Measurements from ENCODE around the gene ARHGAP6. TPM values are rescaled to one million over a fixed set of nuclear protein-coding genes. Genes with fewer than 3 reads are reported as not detected.

Gene ARHGAP6, protein sequence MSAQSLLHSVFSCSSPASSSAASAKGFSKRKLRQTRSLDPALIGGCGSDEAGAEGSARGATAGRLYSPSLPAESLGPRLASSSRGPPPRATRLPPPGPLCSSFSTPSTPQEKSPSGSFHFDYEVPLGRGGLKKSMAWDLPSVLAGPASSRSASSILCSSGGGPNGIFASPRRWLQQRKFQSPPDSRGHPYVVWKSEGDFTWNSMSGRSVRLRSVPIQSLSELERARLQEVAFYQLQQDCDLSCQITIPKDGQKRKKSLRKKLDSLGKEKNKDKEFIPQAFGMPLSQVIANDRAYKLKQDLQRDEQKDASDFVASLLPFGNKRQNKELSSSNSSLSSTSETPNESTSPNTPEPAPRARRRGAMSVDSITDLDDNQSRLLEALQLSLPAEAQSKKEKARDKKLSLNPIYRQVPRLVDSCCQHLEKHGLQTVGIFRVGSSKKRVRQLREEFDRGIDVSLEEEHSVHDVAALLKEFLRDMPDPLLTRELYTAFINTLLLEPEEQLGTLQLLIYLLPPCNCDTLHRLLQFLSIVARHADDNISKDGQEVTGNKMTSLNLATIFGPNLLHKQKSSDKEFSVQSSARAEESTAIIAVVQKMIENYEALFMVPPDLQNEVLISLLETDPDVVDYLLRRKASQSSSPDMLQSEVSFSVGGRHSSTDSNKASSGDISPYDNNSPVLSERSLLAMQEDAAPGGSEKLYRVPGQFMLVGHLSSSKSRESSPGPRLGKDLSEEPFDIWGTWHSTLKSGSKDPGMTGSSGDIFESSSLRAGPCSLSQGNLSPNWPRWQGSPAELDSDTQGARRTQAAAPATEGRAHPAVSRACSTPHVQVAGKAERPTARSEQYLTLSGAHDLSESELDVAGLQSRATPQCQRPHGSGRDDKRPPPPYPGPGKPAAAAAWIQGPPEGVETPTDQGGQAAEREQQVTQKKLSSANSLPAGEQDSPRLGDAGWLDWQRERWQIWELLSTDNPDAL (N-terminal part only)
- total RNA-seq = 9.2 and 10.3 TPM in 2 replicates

DNA sequence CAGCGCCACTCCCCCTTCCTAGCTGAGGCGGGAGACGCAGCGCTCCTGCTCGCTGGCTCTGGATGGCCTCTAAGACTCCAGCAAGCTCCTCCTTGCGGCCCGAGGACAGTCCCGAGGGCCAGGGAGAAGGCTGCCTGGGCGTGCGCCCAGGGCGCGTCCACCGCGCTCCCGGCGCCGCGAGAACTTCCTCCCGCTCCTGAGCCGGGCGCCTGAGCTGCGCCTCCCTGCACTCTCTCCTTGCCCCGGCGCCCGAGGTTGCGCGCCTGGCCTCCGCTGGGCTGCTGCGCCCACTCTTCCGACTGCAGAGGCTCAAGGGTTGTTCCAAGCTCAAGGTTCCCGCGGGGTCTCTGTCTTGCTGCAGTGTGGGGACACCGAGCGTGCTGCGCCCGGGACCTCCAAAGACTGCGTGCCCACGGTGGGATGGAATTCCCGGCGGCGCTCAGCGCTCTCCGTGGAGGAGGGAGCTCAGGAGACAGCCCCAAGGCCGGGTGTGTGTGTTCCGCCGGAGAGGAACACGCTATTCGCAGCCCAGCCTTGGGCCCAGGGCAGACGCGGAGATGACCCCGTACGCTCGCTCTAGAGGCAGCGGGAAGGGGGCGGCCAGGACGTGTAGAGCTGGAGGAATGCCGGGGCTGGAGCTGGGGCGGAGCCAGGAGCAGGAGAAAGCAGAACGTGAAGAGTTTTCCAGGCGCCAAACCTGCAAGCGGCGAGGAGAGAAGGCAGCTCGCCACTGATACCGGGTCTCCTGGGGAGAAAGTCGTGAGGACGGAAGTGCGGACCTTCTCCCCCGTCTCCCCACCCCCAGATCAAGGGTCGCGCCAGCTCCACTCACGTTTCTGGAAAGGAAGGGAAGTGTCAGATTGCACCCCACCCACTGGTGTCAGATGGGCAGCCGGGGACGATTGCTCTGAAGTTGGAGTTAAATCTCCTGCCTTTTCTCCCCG, at the start of gene ARHGAP6:
Gene ARHGAP6 (minus strand): TSS at position 753 of the 944 bp plus-strand sequence. CDS start 1,092 bp downstream, outside the sequence.

GRCh38 chrX:11293113-11293512, 372.6 kb downstream of the ARHGAP6 start, which contains the start of gene AMELX:
AMELX (plus strand) TSS chrX:11293413; CDS start chrX:11294789, 1,376 bp downstream.

GRCh38 chrX:11111037-11111851, 554.5 kb downstream of the ARHGAP6 start, which contains the start of gene HCCS:
HCCS (plus strand) TSS chrX:11111332; CDS start chrX:11112061, 729 bp downstream.

Other genes starting within 250 kb of the ARHGAP6 start
- gene MSL3, start 92.3 kb upstream of the ARHGAP6 start, total RNA-seq = 18.0 and 19.3 TPM in 2 replicates

Data from smooth muscle cell of trachea (primary cell).